ENCODE results near the gene RLN1. TPM values are rescaled to one million over a fixed set of nuclear protein-coding genes. Genes with fewer than 3 reads are reported as not detected.

RLN1 gene
- total and polyA plus RNA-seq, 2 donors (not counting 1 experiment from before 2014, with no cell fraction given), result 0.60 to 1.4 TPM

DNA sequence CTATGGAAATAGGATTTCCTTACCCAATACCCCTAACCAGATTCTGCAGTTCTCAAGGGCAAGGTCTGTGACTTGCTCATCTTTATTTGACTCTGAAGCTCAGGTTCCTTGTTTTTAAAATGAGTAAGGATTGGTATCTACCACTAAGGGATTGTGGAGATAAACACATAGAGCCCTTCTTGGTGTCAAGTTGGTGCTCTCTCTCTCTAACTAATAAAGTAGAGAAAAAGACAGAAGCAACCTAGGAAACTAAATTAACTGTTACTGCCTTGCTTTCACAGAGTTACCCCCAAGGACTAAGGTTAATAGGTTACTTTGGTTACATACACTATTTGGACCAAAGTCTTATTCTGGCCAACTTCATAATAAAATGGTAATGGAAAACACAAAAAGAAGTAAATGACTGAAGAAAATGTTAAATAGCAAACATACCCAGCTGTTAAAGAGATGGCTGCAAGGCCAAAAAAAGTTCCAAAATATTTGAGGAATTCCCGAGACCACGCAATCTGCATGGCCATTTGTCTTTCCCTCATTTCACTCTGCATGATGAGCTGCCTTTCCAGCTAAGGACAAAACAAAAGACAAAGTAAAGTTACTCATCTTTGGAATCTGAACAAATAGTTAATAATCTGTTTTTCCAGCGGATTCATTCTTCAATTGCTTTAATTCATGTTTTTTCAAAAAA lies 21.8 kb upstream of the RLN1 start:
- ChIA-PET POLR2A (no interaction called here), CTCF (no interaction called here)
- Histone ChIP-seq H3K4me3 (ENCODE audit: control extremely low read depth in 1 of 5, extremely low read depth in 1 of 5, insufficient read depth in 1 of 5, low read depth in 2 of 5, low read length in 4 of 5) (no peak overlapping the region), H3K9ac (ENCODE audit: low read length) (no peak overlapping the region), H2AFZ (ENCODE audit: insufficient read depth, low read depth, low read length, poor library complexity, severe bottlenecking) (no peak overlapping the region), H4K20me1 (ENCODE audit: control insufficient read depth, insufficient read depth, low read length, poor library complexity, severe bottlenecking) (no peaks in the 10 kb centered on the region), H3K9me3 (ENCODE audit: control extremely low read depth in 1 of 3, control insufficient read depth in 2 of 3, insufficient read depth in 1 of 3, low read length in 2 of 3) (no peaks in the 10 kb centered on the region), H3K4me1 (ENCODE audit: control insufficient read depth in 2 of 2, insufficient read depth in 2 of 2, low read length in 2 of 2) (no peaks in the 10 kb centered on the region), H3K79me2 (ENCODE audit: control insufficient read depth, insufficient read depth, low read length) (no peaks in the 10 kb centered on the region), H3K4me2 (replicated peaks; ENCODE audit: low read depth, low read length, poor library complexity, severe bottlenecking) (no peak overlapping the region), H3K27me3 (replicated peaks in 1 of 4; ENCODE audit: control extremely low read depth in 1 of 4, control insufficient read depth in 3 of 4, insufficient read depth in 4 of 4, low read length in 3 of 4) (no peaks in the 10 kb centered on the region), H3K27ac (ENCODE audit: low read length in 2 of 2) (no peak overlapping the region), H3K36me3 (replicated peaks in 1 of 2; ENCODE audit: control extremely low read depth in 1 of 2, control insufficient read depth in 1 of 2, extremely low read depth in 1 of 2, insufficient read depth in 2 of 2, low read length in 1 of 2) (peaks cover 0 to 3% of the 10 kb centered on the region in 2 experiments)
- Mint-ChIP-seq H3K4me1 (no peaks in the 10 kb centered on the region), H3K9me3 (ENCODE audit: insufficient read depth) (no peaks in the 10 kb centered on the region), H3K4me3 (no peak overlapping the region), H3K27me3 (no peaks in the 10 kb centered on the region), H3K27ac (no peak overlapping the region)
- no peak for ATAC-seq (ENCODE audit: low read depth)
- DNase-seq, result no peak
- TF ChIP-seq CTCF (IDR thresholded peaks at IDR 0.05) (no peak), EZH2 (IDR thresholded peaks at IDR 0.05; ENCODE audit: borderline replicate concordance, insufficient read depth, low read depth, low read length, poor library complexity, severe bottlenecking) (no peak)
- 100% methylated on average over 2 of the region's 3 CpGs for WGBS (ENCODE audit: insufficient coverage)
- intact Hi-C loops (cut with micrococcal nuclease), result no loop called here

DNA sequence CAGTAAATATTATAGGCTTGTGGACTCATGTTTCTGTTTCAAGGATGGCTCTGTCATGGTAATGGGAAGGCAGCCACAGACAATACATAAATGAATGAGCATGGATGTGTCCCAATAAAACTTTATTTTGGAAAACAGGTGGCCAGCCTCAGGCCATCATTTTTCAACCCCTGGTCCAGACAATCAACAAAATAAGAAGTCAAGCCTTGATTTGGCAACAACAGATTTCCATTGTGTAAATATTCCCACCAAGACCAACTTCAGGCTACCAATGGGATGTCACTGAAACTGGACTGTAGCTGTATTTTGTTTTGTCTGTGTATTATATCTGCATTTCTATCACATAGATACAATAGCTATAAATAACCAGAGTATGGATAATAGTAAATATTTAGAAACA lies 20.7 kb upstream of the RLN1 start:
- Mint-ChIP-seq H3K9me3 (ENCODE audit: insufficient read depth) (no peaks in the 10 kb centered on the region), H3K4me3 (no peak overlapping the region), H3K4me1 (no peaks in the 10 kb centered on the region), H3K27me3 (no peaks in the 10 kb centered on the region), H3K27ac (no peak overlapping the region)
- POLR2A ChIA-PET, result no interaction called here
- no peaks in the 10 kb centered on the region for H4K20me1 ChIP-seq (ENCODE audit: control insufficient read depth, insufficient read depth, low read length, poor library complexity, severe bottlenecking)
- no peak overlapping the region for H3K9ac ChIP-seq (ENCODE audit: low read length)
- peaks cover 0 to 3% of the 10 kb centered on the region in 2 experiments for H3K36me3 ChIP-seq (replicated peaks in 1 of 2; ENCODE audit: control extremely low read depth in 1 of 2, control insufficient read depth in 1 of 2, extremely low read depth in 1 of 2, insufficient read depth in 2 of 2, low read length in 1 of 2)
- intact Hi-C loops (cut with micrococcal nuclease), result no loop called here
- no peaks in the 10 kb centered on the region for H3K4me1 ChIP-seq (ENCODE audit: control insufficient read depth in 2 of 2, insufficient read depth in 2 of 2, low read length in 2 of 2)
- CTCF ChIA-PET, result no interaction called here
- H3K27ac ChIP-seq (ENCODE audit: low read length in 2 of 2), result no peak overlapping the region
- DNase-seq, result no peak
- H3K79me2 ChIP-seq (ENCODE audit: control insufficient read depth, insufficient read depth, low read length), result no peaks in the 10 kb centered on the region
- H3K4me2 ChIP-seq (replicated peaks; ENCODE audit: low read depth, low read length, poor library complexity, severe bottlenecking), result no peak overlapping the region
- H2AFZ ChIP-seq (ENCODE audit: insufficient read depth, low read depth, low read length, poor library complexity, severe bottlenecking), result no peak overlapping the region
- no peaks in the 10 kb centered on the region for H3K27me3 ChIP-seq (replicated peaks in 1 of 4; ENCODE audit: control extremely low read depth in 1 of 4, control insufficient read depth in 3 of 4, insufficient read depth in 4 of 4, low read length in 3 of 4)
- no peak for ATAC-seq (ENCODE audit: low read depth)
- TF ChIP-seq CTCF (IDR thresholded peaks at IDR 0.05) (no peak), EZH2 (IDR thresholded peaks at IDR 0.05; ENCODE audit: borderline replicate concordance, insufficient read depth, low read depth, low read length, poor library complexity, severe bottlenecking) (no peak)
- no peaks in the 10 kb centered on the region for H3K9me3 ChIP-seq (ENCODE audit: control extremely low read depth in 1 of 3, control insufficient read depth in 2 of 3, insufficient read depth in 1 of 3, low read length in 2 of 3)
- H3K4me3 ChIP-seq (ENCODE audit: control extremely low read depth in 1 of 5, extremely low read depth in 1 of 5, insufficient read depth in 1 of 5, low read depth in 2 of 5, low read length in 4 of 5), result no peak overlapping the region
